GM12801 (cell line): ENCODE data around the gene PTPN3.

Experiments used
- CTCF ChIP-seq: IDR thresholded peaks from one replicate; pipeline ENCODE4 v1.5.1; 2011; ENCODE audit warnings: control low read depth; ENCODE audit not compliant: insufficient read length; ENCODE audit errors: extremely low read depth

Gene PTPN3

GRCh38 chr9:109473329-109473728 lies 24.8 kb downstream of the PTPN3 start:
- TF ChIP-seq CTCF, result no peak

GRCh38 chr9:109471475-109472393 lies 26.4 kb downstream of the PTPN3 start:
- no peak for TF ChIP-seq CTCF

- TF ChIP-seq CTCF, result peak; percentile 91
These were observed 28.3 kb downstream of the PTPN3 start for GRCh38 chr9:109469646-109470358.

GRCh38 chr9:109468927-109469326 lies 29.2 kb downstream of the PTPN3 start:
- TF ChIP-seq CTCF, result no peak

GRCh38 chr9:109467936-109468335 lies 30.2 kb downstream of the PTPN3 start:
- TF ChIP-seq CTCF, result no peak

GRCh38 chr9:109466623-109467590 lies 31.2 kb downstream of the PTPN3 start:
- TF ChIP-seq CTCF, result no peak
